Hepatocyte (in vitro differentiated cells): ENCODE measurements around the gene PKP3. TPM values are rescaled to one million over a fixed set of nuclear protein-coding genes. Genes with fewer than 3 reads are reported as not detected.

Experiments used
- DNase-seq: peaks from one replicate; pipeline ENCODE4 v3.0.0-alpha.2; 2016; ENCODE audit warnings: low spot score
- H2AFZ ChIP-seq: fragments of 200-600 bp; sonication (generic); 2 replicates; pipeline ENCODE4 v1.6.0; 2016; ENCODE audit warnings: antibody characterized with exemption, mild to moderate bottlenecking
- H3K27ac ChIP-seq: fragments of 200-600 bp; sonication (generic); 2 replicates; pipeline ENCODE4 v1.5.1; 2016; ENCODE audit warnings: mild to moderate bottlenecking
- H3K27me3 ChIP-seq: fragments of 200-600 bp; sonication (generic); 2 replicates; pipeline ENCODE4 v1.6.1; 2016
- H3K36me3 ChIP-seq: fragments of 200-600 bp; sonication (generic); replicated peaks from 2 replicates; pipeline ENCODE4 v1.5.1; 2016; ENCODE audit warnings: low read depth; ENCODE audit not compliant: insufficient read depth
- H3K4me1 ChIP-seq: fragments of 200-600 bp; sonication (generic); 2 replicates; pipeline ENCODE4 v1.5.1; 2016; ENCODE audit warnings: mild to moderate bottlenecking, moderate library complexity; ENCODE audit not compliant: insufficient read depth
- H3K4me2 ChIP-seq: fragments of 200-600 bp; sonication (generic); 2 replicates; pipeline ENCODE4 v1.6.0; 2016
- H3K4me3 ChIP-seq: fragments of 200-600 bp; sonication (generic); 2 replicates; pipeline ENCODE4 v1.5.1; 2016; ENCODE audit warnings: mild to moderate bottlenecking
- H3K79me2 ChIP-seq: fragments of 200-600 bp; sonication (generic); 2 replicates; pipeline ENCODE4 v1.6.0; 2017; ENCODE audit warnings: mild to moderate bottlenecking
- H3K9me2 ChIP-seq: fragments of 200-600 bp; sonication (generic); replicated peaks from 2 replicates; pipeline ENCODE4 v1.6.0; 2017; ENCODE audit warnings: mild to moderate bottlenecking; ENCODE audit not compliant: insufficient read depth
- H3K9me3 ChIP-seq: fragments of 200-600 bp; sonication (generic); 2 replicates; pipeline ENCODE4 v1.5.1; 2016; ENCODE audit warnings: low read depth, mild to moderate bottlenecking
- H4K20me1 ChIP-seq: fragments of 200-600 bp; sonication (generic); 2 replicates; pipeline ENCODE4 v1.6.0; 2016; ENCODE audit warnings: mild to moderate bottlenecking; ENCODE audit not compliant: insufficient read depth, poor library complexity, severe bottlenecking
- CTCF ChIP-seq: fragments of 200-600 bp; sonication (generic); IDR thresholded peaks from 2 replicates; pipeline ENCODE4 v1.5.1; 2016; ENCODE audit warnings: antibody characterized with exemption, mild to moderate bottlenecking; ENCODE audit not compliant: poor library complexity
- EZH2 ChIP-seq: fragments of 200-600 bp; sonication (generic); IDR thresholded peaks from 2 replicates; pipeline ENCODE4 v1.6.1; 2016; ENCODE audit warnings: antibody characterized with exemption, mild to moderate bottlenecking, borderline replicate concordance
- EZH2phosphoT487 ChIP-seq: fragments of 200-600 bp; sonication (generic); IDR thresholded peaks from one replicate; pipeline ENCODE4 v1.6.1; 2018; ENCODE audit warnings: antibody characterized with exemption, mild to moderate bottlenecking, low read depth, moderate library complexity; ENCODE audit not compliant: unreplicated experiment, severe bottlenecking
- WGBS: methylation state at CpG from one replicate; pipeline ENCODE4 v1.1.6; 2016; ENCODE audit warnings: low lambda C conversion rate; ENCODE audit errors: missing lambda C conversion rate; 5-methylcytosine and 5-hydroxymethylcytosine counted together
- polyA plus RNA-seq: library from polyadenylated mRNA; unstranded; fragments of >200 nt; fragmentation: Nextera tagmentation; extraction: Ambion mirVana; gene quantifications from 2 replicates; pipeline ENCODE4 v1.2.1, GENCODE V29; 2016
- total RNA-seq: library from RNA; depleted of rRNA; stranded (reverse); fragments of >200 nt; gene quantifications from 2 replicates; pipeline ENCODE4 v1.2.3, GENCODE V29; 2014

The PKP3 gene
- total and polyA plus RNA-seq, 2 experiments from 2014 or later, result 62.1 to 89.5 TPM

GRCh38 chr11:381501-382072 is 12.4 kb upstream of the PKP3 start:
- no peak for DNase-seq
- H3K36me3 ChIP-seq, result no peaks in the 10 kb centered on the region
- no peaks in the 10 kb centered on the region for H3K27me3 ChIP-seq
- no peaks in the 10 kb centered on the region for H3K9me3 ChIP-seq
- TF ChIP-seq EZH2, result no peak
- no peak for TF ChIP-seq EZH2phosphoT487
- no peak for TF ChIP-seq CTCF
- WGBS, result 98% methylated on average over 16 of the region's 35 CpGs
- no peaks in the 10 kb centered on the region for H3K4me1 ChIP-seq
- H3K27ac ChIP-seq, result no peak overlapping the region
- no peak overlapping the region for H3K4me3 ChIP-seq
- H2AFZ ChIP-seq, result no peak overlapping the region
- H3K79me2 ChIP-seq, result no peaks in the 10 kb centered on the region
- no peaks in the 10 kb centered on the region for H3K9me2 ChIP-seq
- H3K4me2 ChIP-seq, result no peak overlapping the region
- H4K20me1 ChIP-seq, result no peaks in the 10 kb centered on the region

GRCh38 chr11:382081-382629 is 11.9 kb upstream of the PKP3 start:
- Histone ChIP-seq H3K27me3 (no peaks in the 10 kb centered on the region), H2AFZ (no peak overlapping the region), H4K20me1 (no peaks in the 10 kb centered on the region), H3K9me3 (no peaks in the 10 kb centered on the region), H3K4me3 (no peak overlapping the region), H3K9me2 (no peaks in the 10 kb centered on the region), H3K79me2 (no peaks in the 10 kb centered on the region), H3K4me2 (no peak overlapping the region), H3K4me1 (no peaks in the 10 kb centered on the region), H3K27ac (no peak overlapping the region), H3K36me3 (no peaks in the 10 kb centered on the region)
- WGBS, result 99% methylated on average over 11 of the region's 11 CpGs
- DNase-seq, result no peak
- no peak for TF ChIP-seq EZH2
- TF ChIP-seq CTCF, result no peak
- no peak for TF ChIP-seq EZH2phosphoT487

GRCh38 chr11:383431-383830 is 10.6 kb upstream of the PKP3 start:
- TF ChIP-seq CTCF (no peak), EZH2 (no peak), EZH2phosphoT487 (no peak)
- no peaks in the 10 kb centered on the region for H3K4me1 ChIP-seq
- H2AFZ ChIP-seq, result no peak overlapping the region
- no peak overlapping the region for H3K4me2 ChIP-seq
- H3K27ac ChIP-seq, result no peak overlapping the region
- H3K36me3 ChIP-seq, result no peaks in the 10 kb centered on the region
- no peak overlapping the region for H3K4me3 ChIP-seq
- no peaks in the 10 kb centered on the region for H3K9me2 ChIP-seq
- H3K79me2 ChIP-seq, result no peaks in the 10 kb centered on the region
- no peaks in the 10 kb centered on the region for H3K27me3 ChIP-seq
- no peak for DNase-seq
- WGBS, result 93% methylated on average over 14 of the region's 14 CpGs
- H3K9me3 ChIP-seq, result no peaks in the 10 kb centered on the region
- H4K20me1 ChIP-seq, result no peaks in the 10 kb centered on the region
